WTC11 (cell line): ENCODE results near the gene FHOD1. TPM values are rescaled to one million over a fixed set of nuclear protein-coding genes. Genes with fewer than 3 reads are reported as not detected.

Source experiments
- ATAC-seq: fragments of 200-7000 bp; cut with Tn5 transposase; 2 replicates; pipeline ENCODE4 v1.10.0; 2021; ENCODE audit warnings: mild to moderate bottlenecking, moderate library complexity
- CTCF ChIA-PET: fragments of 300-600 bp; sonication (Branson Sonifier 250); formaldehyde crosslinking; loops from one replicate; lab custom pipeline; 2021; ENCODE audit warnings: antibody characterized with exemption; lab: Charles Lee
- POLR2A ChIA-PET: fragments of 350-600 bp; sonication (Branson Sonifier 250); formaldehyde crosslinking; loops from one replicate; lab custom pipeline; 2021; ENCODE audit warnings: antibody characterized with exemption; lab: Charles Lee
- DNase-seq: peaks from one replicate; pipeline ENCODE4 v3.0.0; 2021; ENCODE audit warnings: low spot score
- H3K27ac Mint-ChIP-seq: 2 replicates; pipeline ENCODE4 v1.8.0; 2021; ENCODE audit warnings: mixed read lengths
- H3K27me3 Mint-ChIP-seq: 2 replicates; pipeline ENCODE4 v1.8.0; 2021; ENCODE audit warnings: low read depth, mild to moderate bottlenecking, moderate library complexity, mixed read lengths
- H3K36me3 Mint-ChIP-seq: 2 replicates; pipeline ENCODE4 v1.8.0; 2021; ENCODE audit warnings: mixed read lengths
- H3K4me1 Mint-ChIP-seq: 2 replicates; pipeline ENCODE4 v1.8.0; 2022; ENCODE audit warnings: mixed read lengths
- H3K4me3 Mint-ChIP-seq: 2 replicates; pipeline ENCODE4 v1.8.0; 2021; ENCODE audit warnings: mild to moderate bottlenecking, moderate library complexity, mixed read lengths
- H3K9me3 Mint-ChIP-seq: 2 replicates; pipeline ENCODE4 v1.8.0; 2021; ENCODE audit warnings: mixed read lengths
- IRF2 ChIP-seq: sonication (generic); formaldehyde crosslinking; IDR thresholded peaks from 2 replicates; pipeline ENCODE4 v1.8.0; 2022; ENCODE audit warnings: low read depth, missing genetic modification reagents, borderline replicate concordance
- JUN ChIP-seq: sonication (generic); formaldehyde crosslinking; IDR thresholded peaks from 2 replicates; pipeline ENCODE4 v1.8.0; 2023; ENCODE audit warnings: mild to moderate bottlenecking, missing genetic modification reagents
- MYBL2 ChIP-seq: sonication (generic); formaldehyde crosslinking; IDR thresholded peaks from 2 replicates; pipeline ENCODE4 v1.8.1; 2023; ENCODE audit warnings: mild to moderate bottlenecking, moderate library complexity, missing genetic modification reagents
- NFYB ChIP-seq: sonication (generic); formaldehyde crosslinking; conservative IDR thresholded peaks from 2 replicates; pipeline ENCODE4 v1.8.0; 2022; ENCODE audit warnings: low read depth, missing genetic modification reagents
- NR1H2 ChIP-seq: sonication (generic); formaldehyde crosslinking; IDR thresholded peaks from 2 replicates; pipeline ENCODE4 v1.9.0; 2021; ENCODE audit warnings: mild to moderate bottlenecking, moderate library complexity, missing genetic modification reagents
- OVOL2 ChIP-seq: fragments of 250-450 bp; sonication (Bioruptor Pico); IDR thresholded peaks from 2 replicates; pipeline ENCODE4 v1.9.0; 2021; ENCODE audit warnings: mild to moderate bottlenecking, borderline replicate concordance
- PRRX2 ChIP-seq: fragments of 250-450 bp; sonication (Bioruptor Pico); IDR thresholded peaks from 2 replicates; pipeline ENCODE4 v1.8.0; 2021; ENCODE audit warnings: mild to moderate bottlenecking
- TP53 ChIP-seq: sonication (generic); formaldehyde crosslinking; IDR thresholded peaks from 2 replicates; pipeline ENCODE4 v1.8.1; 2023; ENCODE audit warnings: mild to moderate bottlenecking, missing genetic modification reagents
- ZNF121 ChIP-seq: sonication (generic); formaldehyde crosslinking; IDR thresholded peaks from 2 replicates; pipeline ENCODE4 v1.8.0; 2023; ENCODE audit warnings: missing genetic modification reagents
- total RNA-seq: library from RNA; stranded (reverse); gene quantifications from 3 replicates; pipeline ENCODE4 v1.2.3, GENCODE V29; 2021
- TF ChIP-seq, protein P1 (sequence below): fragments of 250-450 bp; sonication (Bioruptor Pico); IDR thresholded peaks from 2 replicates; pipeline ENCODE4 v1.9.0; 2021; ENCODE audit warnings: mild to moderate bottlenecking
- TF ChIP-seq, protein P2 (sequence below): sonication (generic); formaldehyde crosslinking; IDR thresholded peaks from 2 replicates; pipeline ENCODE4 v1.8.1; 2023; ENCODE audit warnings: mild to moderate bottlenecking, missing genetic modification reagents
- TF ChIP-seq, protein P3 (sequence below): sonication (generic); formaldehyde crosslinking; conservative IDR thresholded peaks from 2 replicates; pipeline ENCODE4 v1.8.1; 2023; ENCODE audit warnings: mild to moderate bottlenecking, low read depth, missing genetic modification reagents, moderate library complexity
- TF ChIP-seq, protein P4 (sequence below): sonication (generic); formaldehyde crosslinking; IDR thresholded peaks from 2 replicates; pipeline ENCODE4 v1.8.0; 2022; ENCODE audit warnings: missing genetic modification reagents
- TF ChIP-seq, protein P5 (sequence below): sonication (generic); formaldehyde crosslinking; IDR thresholded peaks from 2 replicates; pipeline ENCODE4 v1.8.1; 2023; ENCODE audit warnings: mild to moderate bottlenecking, missing genetic modification reagents, borderline replicate concordance
- TF ChIP-seq, protein P6 (sequence below): sonication (generic); formaldehyde crosslinking; IDR thresholded peaks from 2 replicates; pipeline ENCODE4 v1.8.0; 2023; ENCODE audit warnings: missing genetic modification reagents

Gene FHOD1
- total RNA-seq, 1 experiment from 2014 or later = 81.3 TPM

DNA sequence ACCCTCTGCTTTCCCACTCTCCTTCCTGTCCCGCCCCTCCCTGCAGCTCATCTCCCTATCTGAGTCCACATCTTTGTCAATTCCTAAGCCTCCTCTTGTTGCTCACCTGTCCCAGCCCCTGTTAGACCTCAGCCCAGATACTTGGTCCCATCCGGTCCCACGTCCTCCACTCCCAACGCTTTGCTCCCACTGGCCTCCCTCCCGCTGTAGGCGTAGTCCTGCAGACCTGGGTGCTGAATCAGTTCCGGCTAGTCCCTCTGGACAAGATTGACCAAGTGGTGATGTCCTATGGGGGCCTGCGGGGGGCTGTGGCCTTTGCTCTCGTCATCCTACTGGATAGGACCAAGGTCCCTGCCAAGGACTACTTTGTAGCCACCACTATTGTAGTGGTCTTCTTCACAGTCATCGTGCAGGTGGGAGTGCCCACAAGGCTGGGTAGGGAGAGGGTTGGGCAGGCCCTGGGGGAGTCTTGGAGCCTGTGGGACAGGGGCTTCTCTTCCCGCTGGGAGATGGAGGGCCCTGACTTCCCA lies 9.5 kb upstream of the FHOD1 start (continued):
- TF ChIP-seq, protein P1, sequence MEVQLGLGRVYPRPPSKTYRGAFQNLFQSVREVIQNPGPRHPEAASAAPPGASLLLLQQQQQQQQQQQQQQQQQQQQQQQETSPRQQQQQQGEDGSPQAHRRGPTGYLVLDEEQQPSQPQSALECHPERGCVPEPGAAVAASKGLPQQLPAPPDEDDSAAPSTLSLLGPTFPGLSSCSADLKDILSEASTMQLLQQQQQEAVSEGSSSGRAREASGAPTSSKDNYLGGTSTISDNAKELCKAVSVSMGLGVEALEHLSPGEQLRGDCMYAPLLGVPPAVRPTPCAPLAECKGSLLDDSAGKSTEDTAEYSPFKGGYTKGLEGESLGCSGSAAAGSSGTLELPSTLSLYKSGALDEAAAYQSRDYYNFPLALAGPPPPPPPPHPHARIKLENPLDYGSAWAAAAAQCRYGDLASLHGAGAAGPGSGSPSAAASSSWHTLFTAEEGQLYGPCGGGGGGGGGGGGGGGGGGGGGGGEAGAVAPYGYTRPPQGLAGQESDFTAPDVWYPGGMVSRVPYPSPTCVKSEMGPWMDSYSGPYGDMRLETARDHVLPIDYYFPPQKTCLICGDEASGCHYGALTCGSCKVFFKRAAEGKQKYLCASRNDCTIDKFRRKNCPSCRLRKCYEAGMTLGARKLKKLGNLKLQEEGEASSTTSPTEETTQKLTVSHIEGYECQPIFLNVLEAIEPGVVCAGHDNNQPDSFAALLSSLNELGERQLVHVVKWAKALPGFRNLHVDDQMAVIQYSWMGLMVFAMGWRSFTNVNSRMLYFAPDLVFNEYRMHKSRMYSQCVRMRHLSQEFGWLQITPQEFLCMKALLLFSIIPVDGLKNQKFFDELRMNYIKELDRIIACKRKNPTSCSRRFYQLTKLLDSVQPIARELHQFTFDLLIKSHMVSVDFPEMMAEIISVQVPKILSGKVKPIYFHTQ (CRISPR knock-in tag) = no peak
- no peak for TF ChIP-seq NFYB (CRISPR knock-in tag)
- TF ChIP-seq TP53 (CRISPR knock-in tag) = no peak
- TF ChIP-seq, protein P2, sequence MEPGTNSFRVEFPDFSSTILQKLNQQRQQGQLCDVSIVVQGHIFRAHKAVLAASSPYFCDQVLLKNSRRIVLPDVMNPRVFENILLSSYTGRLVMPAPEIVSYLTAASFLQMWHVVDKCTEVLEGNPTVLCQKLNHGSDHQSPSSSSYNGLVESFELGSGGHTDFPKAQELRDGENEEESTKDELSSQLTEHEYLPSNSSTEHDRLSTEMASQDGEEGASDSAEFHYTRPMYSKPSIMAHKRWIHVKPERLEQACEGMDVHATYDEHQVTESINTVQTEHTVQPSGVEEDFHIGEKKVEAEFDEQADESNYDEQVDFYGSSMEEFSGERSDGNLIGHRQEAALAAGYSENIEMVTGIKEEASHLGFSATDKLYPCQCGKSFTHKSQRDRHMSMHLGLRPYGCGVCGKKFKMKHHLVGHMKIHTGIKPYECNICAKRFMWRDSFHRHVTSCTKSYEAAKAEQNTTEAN (CRISPR knock-in tag) = no peak

DNA sequence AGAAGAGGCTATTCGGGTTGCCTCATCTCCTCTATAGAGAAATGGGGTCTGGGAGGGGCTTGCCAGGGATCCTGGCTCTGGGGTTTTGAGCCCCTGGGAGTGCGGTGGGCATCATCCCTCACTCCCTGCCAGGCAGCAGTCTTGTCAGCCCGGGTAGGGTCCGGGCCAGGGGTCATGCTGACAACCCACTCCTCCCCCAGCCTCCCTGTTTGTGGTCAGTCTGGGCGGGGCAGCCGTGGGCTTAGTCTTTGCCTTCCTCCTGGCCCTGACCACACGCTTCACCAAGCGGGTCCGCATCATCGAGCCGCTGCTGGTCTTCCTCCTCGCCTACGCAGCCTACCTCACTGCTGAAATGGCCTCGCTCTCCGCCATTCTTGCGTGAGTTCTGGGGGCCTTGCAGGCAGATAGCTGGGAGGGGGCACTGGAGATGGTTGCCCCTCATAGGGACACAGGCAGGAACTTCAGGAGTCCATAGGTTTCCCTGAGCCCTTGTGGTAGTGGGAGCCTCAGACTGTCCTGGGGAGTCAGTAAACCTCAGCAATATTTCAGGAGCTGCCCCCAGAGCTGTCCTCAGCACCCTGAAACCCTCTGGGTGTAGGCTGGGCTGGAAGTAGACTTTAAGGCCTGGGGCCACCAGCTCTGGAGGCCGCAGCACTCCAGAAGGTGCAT lies 8.4 kb upstream of the FHOD1 start:
- ATAC-seq (no peak), DNase-seq (no peak)
- no peaks in the 10 kb centered on the region for H3K36me3 Mint-ChIP-seq
- TF ChIP-seq JUN (CRISPR knock-in tag) = no peak
- TF ChIP-seq, protein P3, sequence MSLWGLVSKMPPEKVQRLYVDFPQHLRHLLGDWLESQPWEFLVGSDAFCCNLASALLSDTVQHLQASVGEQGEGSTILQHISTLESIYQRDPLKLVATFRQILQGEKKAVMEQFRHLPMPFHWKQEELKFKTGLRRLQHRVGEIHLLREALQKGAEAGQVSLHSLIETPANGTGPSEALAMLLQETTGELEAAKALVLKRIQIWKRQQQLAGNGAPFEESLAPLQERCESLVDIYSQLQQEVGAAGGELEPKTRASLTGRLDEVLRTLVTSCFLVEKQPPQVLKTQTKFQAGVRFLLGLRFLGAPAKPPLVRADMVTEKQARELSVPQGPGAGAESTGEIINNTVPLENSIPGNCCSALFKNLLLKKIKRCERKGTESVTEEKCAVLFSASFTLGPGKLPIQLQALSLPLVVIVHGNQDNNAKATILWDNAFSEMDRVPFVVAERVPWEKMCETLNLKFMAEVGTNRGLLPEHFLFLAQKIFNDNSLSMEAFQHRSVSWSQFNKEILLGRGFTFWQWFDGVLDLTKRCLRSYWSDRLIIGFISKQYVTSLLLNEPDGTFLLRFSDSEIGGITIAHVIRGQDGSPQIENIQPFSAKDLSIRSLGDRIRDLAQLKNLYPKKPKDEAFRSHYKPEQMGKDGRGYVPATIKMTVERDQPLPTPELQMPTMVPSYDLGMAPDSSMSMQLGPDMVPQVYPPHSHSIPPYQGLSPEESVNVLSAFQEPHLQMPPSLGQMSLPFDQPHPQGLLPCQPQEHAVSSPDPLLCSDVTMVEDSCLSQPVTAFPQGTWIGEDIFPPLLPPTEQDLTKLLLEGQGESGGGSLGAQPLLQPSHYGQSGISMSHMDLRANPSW (CRISPR knock-in tag) = no peak
- no peak overlapping the region for H3K27ac Mint-ChIP-seq
- no peaks in the 10 kb centered on the region for H3K9me3 Mint-ChIP-seq
- H3K4me3 Mint-ChIP-seq = no peak overlapping the region
- CTCF ChIA-PET = no interaction called here
- peaks cover 10% of the 10 kb centered on the region for H3K27me3 Mint-ChIP-seq
- POLR2A ChIA-PET = no interaction called here
- H3K4me1 Mint-ChIP-seq = peaks cover 4% of the 10 kb centered on the region; the same call in 1 of the 2 replicates

DNA sequence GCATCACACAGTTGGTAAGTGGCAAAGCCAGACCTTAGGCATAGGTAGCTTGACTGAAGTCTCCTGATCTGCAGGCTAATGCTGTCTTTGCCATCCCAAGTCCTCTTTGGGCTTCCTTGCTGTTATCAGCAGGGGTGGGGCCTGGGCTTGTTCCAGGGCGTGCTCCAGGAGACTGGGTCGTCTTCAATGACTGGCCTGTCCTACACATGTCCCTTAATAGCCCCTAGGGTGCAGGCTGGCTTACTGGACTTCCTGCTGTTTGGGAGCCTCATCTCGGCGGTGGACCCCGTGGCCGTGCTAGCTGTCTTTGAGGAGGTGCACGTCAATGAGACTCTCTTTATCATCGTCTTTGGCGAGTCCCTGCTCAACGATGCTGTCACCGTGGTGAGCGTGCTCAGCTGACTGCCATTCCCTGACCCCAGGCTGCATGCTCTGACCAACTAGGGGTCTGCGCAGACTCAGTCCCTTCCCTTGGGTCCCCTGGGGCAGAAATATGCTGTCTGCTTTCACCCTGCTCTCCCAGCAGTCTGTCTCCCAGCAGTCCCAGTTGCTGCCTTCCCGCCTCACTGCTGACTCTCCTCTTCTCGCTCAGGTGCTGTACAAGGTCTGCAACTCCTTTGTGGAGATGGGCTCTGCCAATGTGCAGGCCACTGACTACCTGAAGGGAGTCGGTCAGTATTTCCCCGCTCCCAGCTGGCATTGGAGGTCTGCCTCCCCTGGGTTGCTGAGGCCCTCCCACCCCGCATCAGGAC lies 7.7 kb upstream of the FHOD1 start:
- H3K27me3 Mint-ChIP-seq = peaks cover 17% of the 10 kb centered on the region
- CTCF ChIA-PET = no interaction called here
- no peak overlapping the region for H3K4me3 Mint-ChIP-seq
- POLR2A ChIA-PET = no interaction called here
- no peak overlapping the region for H3K27ac Mint-ChIP-seq
- ATAC-seq = no peak
- H3K4me1 Mint-ChIP-seq = peaks cover 3% of the 10 kb centered on the region
- no peaks in the 10 kb centered on the region for H3K36me3 Mint-ChIP-seq
- H3K9me3 Mint-ChIP-seq = no peaks in the 10 kb centered on the region
- DNase-seq = no peak
- no peak for TF ChIP-seq OVOL2 (CRISPR knock-in tag)
- no peak for TF ChIP-seq IRF2 (CRISPR knock-in tag)
- TF ChIP-seq, protein P4, sequence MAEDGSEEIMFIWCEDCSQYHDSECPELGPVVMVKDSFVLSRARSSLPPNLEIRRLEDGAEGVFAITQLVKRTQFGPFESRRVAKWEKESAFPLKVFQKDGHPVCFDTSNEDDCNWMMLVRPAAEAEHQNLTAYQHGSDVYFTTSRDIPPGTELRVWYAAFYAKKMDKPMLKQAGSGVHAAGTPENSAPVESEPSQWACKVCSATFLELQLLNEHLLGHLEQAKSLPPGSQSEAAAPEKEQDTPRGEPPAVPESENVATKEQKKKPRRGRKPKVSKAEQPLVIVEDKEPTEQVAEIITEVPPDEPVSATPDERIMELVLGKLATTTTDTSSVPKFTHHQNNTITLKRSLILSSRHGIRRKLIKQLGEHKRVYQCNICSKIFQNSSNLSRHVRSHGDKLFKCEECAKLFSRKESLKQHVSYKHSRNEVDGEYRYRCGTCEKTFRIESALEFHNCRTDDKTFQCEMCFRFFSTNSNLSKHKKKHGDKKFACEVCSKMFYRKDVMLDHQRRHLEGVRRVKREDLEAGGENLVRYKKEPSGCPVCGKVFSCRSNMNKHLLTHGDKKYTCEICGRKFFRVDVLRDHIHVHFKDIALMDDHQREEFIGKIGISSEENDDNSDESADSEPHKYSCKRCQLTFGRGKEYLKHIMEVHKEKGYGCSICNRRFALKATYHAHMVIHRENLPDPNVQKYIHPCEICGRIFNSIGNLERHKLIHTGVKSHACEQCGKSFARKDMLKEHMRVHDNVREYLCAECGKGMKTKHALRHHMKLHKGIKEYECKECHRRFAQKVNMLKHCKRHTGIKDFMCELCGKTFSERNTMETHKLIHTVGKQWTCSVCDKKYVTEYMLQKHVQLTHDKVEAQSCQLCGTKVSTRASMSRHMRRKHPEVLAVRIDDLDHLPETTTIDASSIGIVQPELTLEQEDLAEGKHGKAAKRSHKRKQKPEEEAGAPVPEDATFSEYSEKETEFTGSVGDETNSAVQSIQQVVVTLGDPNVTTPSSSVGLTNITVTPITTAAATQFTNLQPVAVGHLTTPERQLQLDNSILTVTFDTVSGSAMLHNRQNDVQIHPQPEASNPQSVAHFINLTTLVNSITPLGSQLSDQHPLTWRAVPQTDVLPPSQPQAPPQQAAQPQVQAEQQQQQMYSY (CRISPR knock-in tag) = no peak
- TF ChIP-seq ZNF121 (CRISPR knock-in tag) = no peak
- no peak for TF ChIP-seq MYBL2 (CRISPR knock-in tag)
- TF ChIP-seq, protein P5, sequence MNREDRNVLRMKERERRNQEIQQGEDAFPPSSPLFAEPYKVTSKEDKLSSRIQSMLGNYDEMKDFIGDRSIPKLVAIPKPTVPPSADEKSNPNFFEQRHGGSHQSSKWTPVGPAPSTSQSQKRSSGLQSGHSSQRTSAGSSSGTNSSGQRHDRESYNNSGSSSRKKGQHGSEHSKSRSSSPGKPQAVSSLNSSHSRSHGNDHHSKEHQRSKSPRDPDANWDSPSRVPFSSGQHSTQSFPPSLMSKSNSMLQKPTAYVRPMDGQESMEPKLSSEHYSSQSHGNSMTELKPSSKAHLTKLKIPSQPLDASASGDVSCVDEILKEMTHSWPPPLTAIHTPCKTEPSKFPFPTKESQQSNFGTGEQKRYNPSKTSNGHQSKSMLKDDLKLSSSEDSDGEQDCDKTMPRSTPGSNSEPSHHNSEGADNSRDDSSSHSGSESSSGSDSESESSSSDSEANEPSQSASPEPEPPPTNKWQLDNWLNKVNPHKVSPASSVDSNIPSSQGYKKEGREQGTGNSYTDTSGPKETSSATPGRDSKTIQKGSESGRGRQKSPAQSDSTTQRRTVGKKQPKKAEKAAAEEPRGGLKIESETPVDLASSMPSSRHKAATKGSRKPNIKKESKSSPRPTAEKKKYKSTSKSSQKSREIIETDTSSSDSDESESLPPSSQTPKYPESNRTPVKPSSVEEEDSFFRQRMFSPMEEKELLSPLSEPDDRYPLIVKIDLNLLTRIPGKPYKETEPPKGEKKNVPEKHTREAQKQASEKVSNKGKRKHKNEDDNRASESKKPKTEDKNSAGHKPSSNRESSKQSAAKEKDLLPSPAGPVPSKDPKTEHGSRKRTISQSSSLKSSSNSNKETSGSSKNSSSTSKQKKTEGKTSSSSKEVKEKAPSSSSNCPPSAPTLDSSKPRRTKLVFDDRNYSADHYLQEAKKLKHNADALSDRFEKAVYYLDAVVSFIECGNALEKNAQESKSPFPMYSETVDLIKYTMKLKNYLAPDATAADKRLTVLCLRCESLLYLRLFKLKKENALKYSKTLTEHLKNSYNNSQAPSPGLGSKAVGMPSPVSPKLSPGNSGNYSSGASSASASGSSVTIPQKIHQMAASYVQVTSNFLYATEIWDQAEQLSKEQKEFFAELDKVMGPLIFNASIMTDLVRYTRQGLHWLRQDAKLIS (CRISPR knock-in tag) = no peak
- TF ChIP-seq, protein P6, sequence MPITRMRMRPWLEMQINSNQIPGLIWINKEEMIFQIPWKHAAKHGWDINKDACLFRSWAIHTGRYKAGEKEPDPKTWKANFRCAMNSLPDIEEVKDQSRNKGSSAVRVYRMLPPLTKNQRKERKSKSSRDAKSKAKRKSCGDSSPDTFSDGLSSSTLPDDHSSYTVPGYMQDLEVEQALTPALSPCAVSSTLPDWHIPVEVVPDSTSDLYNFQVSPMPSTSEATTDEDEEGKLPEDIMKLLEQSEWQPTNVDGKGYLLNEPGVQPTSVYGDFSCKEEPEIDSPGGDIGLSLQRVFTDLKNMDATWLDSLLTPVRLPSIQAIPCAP (CRISPR knock-in tag) = no peak
- TF ChIP-seq NR1H2 (CRISPR knock-in tag) = no peak
- TF ChIP-seq PRRX2 (CRISPR knock-in tag) = no peak
